Uterus (tissue), 4 donors: ENCODE data around the gene ASIC3. TPM values are rescaled to one million over a fixed set of nuclear protein-coding genes. Genes with fewer than 3 reads are reported as not detected.
"Not testable (repeated sequence)": the region's sequence is repeated elsewhere in the genome, so short reads cannot be mapped to it uniquely, and the experiment has no call there.

Experiments used
- DNase-seq, 2 donors: peaks; one replicate each; pipeline ENCODE4 v3.0.0-alpha.2; 2019 to 2020
- H3K27ac ChIP-seq, 2 donors: fragments of 200-600 bp; sonication (generic); 1 replicate in 1 of 2; 2 replicates in 1 of 2; pipeline ENCODE4 v1.5.1; 2016 to 2018
- H3K27me3 ChIP-seq, 2 donors: fragments of 200-600 bp; sonication (generic); one replicate each; pipeline ENCODE4 v1.5.1; 2018 to 2019; ENCODE audit warnings: control low read depth in 1 of 2
- H3K36me3 ChIP-seq, 2 donors: fragments of 200-600 bp; sonication (generic); one replicate each; pipeline ENCODE4 v1.5.1; 2019; ENCODE audit warnings: control low read depth in 1 of 2
- H3K4me1 ChIP-seq, 2 donors: fragments of 200-600 bp; sonication (generic); one replicate each; pipeline ENCODE4 v1.5.1; 2018 to 2019; ENCODE audit warnings: control low read depth in 1 of 2
- H3K4me3 ChIP-seq, 2 donors: fragments of 200-600 bp; sonication (generic); 1 replicate in 1 of 2; 2 replicates in 1 of 2; pipeline ENCODE4 v1.5.1; 2018 to 2019; ENCODE audit warnings: mild to moderate bottlenecking in 1 of 2
- H3K9me3 ChIP-seq, 2 donors: fragments of 200-600 bp; sonication (generic); one replicate each; pipeline ENCODE4 v1.5.1; 2019; ENCODE audit warnings: control low read depth in 1 of 2
- CTCF ChIP-seq, 4 experiments: fragments of 200-600 bp in 2 of 4; fragments of 450-650 bp in 2 of 4; sonication (generic) in 2 of 4; IDR thresholded peaks; one replicate each; pipeline ENCODE4 v1.5.1; 2016 to 2019; ENCODE audit warnings: antibody characterized with exemption in 4 of 4, mild to moderate bottlenecking in 2 of 4, moderate library complexity in 1 of 4
- POLR2A ChIP-seq, 2 donors: fragments of 450-650 bp; IDR thresholded peaks; one replicate each; pipeline ENCODE4 v1.6.1; 2016; ENCODE audit warnings: antibody characterized with exemption in 2 of 2, mild to moderate bottlenecking in 1 of 2, moderate library complexity in 1 of 2
- intact Hi-C: fragments of 100-400 bp; cut with DNase I; formaldehyde crosslinking; loops from one replicate; pipeline ENCODE4 v1.15.1; 2023; ENCODE audit warnings: low total_unique reads
- total RNA-seq, 4 donors: library from RNA; depleted of rRNA in 3 of 4; stranded (reverse); fragments of >200 nt in 3 of 4; gene quantifications; one replicate each; pipeline versions ENCODE4 v1.1.0 to v1.2.4, GENCODE V29; 2014 to 2023
- donor health status: DM: yes; HTN: yes; CAD: no.

ASIC3 gene
- total RNA-seq, 4 donors from 2014 or later: 1.0 to 16.8 (median 1.3) TPM; not detected in 1

GRCh38 chr7:151010307-151011096 lies 37.8 kb upstream of the ASIC3 start:
- no peaks in the 10 kb centered on the region for H3K36me3 ChIP-seq
- peaks cover 0 to 5% of the 10 kb centered on the region in 2 donors for H3K27me3 ChIP-seq
- intact Hi-C loops: no loop called here
- no peak for DNase-seq
- no peaks in the 10 kb centered on the region for H3K9me3 ChIP-seq
- no peak overlapping the region for H3K4me3 ChIP-seq
- peaks cover 0 to 9% of the 10 kb centered on the region in 2 donors for H3K4me1 ChIP-seq
- TF ChIP-seq POLR2A (IDR thresholded peaks at IDR 0.05) (no peak), CTCF (IDR thresholded peaks at IDR 0.05) (no peak)
- no peak overlapping the region for H3K27ac ChIP-seq

DNA sequence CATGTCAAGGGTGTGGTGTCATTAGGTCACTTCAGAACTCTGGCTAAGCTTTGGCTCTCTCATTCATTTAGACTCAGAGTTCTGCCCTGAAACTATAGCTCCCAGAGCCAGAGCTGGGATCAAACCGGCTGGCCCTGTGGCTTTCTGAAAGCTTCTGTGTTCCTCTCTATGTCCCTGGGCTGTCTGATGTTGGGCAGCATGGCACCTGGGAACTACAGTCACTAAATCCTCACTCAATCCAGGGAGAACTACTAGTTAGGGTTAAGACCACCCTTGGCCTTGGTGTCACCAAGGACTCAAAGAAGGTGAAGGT lies 37.3 kb upstream of the ASIC3 start:
- no peak for TF ChIP-seq POLR2A (IDR thresholded peaks at IDR 0.05)
- TF ChIP-seq CTCF (IDR thresholded peaks at IDR 0.05): no peak
- peaks cover 0 to 5% of the 10 kb centered on the region in 2 donors for H3K27me3 ChIP-seq
- H3K27ac ChIP-seq: no peak overlapping the region
- H3K4me1 ChIP-seq: peaks cover 0 to 9% of the 10 kb centered on the region in 2 donors
- intact Hi-C loops: no loop called here
- no peaks in the 10 kb centered on the region for H3K9me3 ChIP-seq
- no peaks in the 10 kb centered on the region for H3K36me3 ChIP-seq
- no peak for DNase-seq
- H3K4me3 ChIP-seq: no peak overlapping the region

DNA sequence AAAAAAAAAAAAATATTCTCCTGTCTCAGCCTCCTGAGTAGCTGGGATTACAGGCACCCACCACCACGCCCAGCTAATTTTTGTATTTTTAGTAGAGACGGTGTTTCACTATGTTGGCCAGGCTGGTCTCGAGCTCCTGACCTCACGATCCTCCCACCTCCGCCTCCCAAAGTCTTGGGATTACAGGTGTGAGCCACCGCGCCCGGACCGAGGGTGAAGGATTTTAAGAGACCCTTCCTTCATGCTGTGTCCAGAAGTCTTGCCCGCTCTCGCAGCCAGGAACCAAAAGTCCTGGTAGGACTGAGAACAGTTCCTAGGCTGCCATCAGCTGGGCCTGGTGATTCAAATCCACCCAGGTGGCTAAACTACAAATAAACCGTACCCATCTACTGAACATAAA lies 36.7 kb upstream of the ASIC3 start:
- intact Hi-C loops: not testable (repeated sequence)

DNA sequence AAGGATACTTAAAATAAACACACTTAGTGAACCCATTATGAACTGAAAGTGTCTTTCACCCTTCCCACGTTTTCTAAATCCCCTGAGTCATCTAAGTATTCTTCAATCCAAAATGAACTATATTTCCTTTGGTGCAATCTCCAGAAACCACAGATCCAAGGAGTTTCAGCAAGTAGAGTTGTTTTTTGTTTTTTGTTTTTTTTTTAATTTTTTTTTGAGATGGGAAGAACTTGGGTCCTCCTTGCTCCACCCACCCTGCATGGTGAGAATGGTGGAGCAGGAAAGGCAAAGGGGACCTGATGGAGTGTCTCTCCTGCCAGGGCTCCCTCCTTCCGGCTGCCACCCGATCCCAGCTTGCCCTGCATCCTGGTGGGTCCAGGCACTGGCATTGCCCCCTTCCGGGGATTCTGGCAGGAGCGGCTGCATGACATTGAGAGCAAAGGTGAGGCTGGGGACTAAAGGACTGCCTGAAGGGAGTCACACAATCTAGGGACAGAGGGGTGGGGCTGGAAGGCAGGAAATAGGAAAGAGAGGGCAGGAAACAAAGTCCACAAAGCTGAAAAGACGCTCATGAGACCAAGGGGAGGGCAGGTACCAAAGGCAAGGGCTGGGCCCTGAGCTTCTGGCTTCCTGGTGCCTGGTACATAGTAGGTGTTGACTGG lies 36.2 kb upstream of the ASIC3 start:
- no peak for TF ChIP-seq CTCF (IDR thresholded peaks at IDR 0.05)
- no peak for TF ChIP-seq POLR2A (IDR thresholded peaks at IDR 0.05)
- no peaks in the 10 kb centered on the region for H3K36me3 ChIP-seq
- peaks cover 0 to 5% of the 10 kb centered on the region in 2 donors for H3K27me3 ChIP-seq
- DNase-seq: no peak
- intact Hi-C loops: no loop called here
- no peak overlapping the region for H3K27ac ChIP-seq
- H3K4me1 ChIP-seq: peaks cover 0 to 9% of the 10 kb centered on the region in 2 donors
- H3K4me3 ChIP-seq: no peak overlapping the region
- H3K9me3 ChIP-seq: no peaks in the 10 kb centered on the region

More for the DNA sequence above, 36.7 kb upstream of the ASIC3 start:
- H3K27me3 ChIP-seq, H3K4me3 ChIP-seq, H3K9me3 ChIP-seq, H3K4me1 ChIP-seq, DNase-seq, H3K36me3 ChIP-seq, H3K27ac ChIP-seq: not testable (repeated sequence)

DNA sequence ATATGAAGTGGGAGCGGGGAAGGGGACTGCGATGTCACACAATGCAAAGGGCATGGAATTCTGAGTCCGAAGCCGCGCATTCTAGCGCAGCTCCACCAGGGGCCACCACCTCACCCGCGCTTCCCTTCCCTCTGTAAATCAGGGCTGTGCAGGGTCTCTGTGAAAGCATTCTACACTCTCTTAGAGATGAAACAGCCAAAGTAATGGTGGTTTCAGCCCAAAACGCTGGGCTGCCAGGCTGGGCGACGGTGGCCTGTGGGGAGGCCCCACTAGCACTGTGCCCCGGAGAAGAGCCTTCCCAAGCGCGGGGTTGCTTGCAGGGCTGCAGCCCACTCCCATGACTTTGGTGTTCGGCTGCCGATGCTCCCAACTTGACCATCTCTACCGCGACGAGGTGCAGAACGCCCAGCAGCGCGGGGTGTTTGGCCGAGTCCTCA lies 35.4 kb upstream of the ASIC3 start:
- intact Hi-C loops: no loop called here
- TF ChIP-seq CTCF (IDR thresholded peaks at IDR 0.05): peak; percentile 20 to 54 (median 32)
- no peak for TF ChIP-seq POLR2A (IDR thresholded peaks at IDR 0.05)
- no peak for DNase-seq

More for the DNA sequence above, 35.4 kb upstream of the ASIC3 start:
- H3K27ac ChIP-seq: no peak overlapping the region
- no peak overlapping the region for H3K4me3 ChIP-seq
- H3K36me3 ChIP-seq: no peaks in the 10 kb centered on the region
- H3K4me1 ChIP-seq: peaks cover 0 to 11% of the 10 kb centered on the region in 2 donors
- H3K27me3 ChIP-seq: peaks cover 4 to 5% of the 10 kb centered on the region in 2 donors
- H3K9me3 ChIP-seq: no peaks in the 10 kb centered on the region
